GM23248 (cell line): ENCODE data around the gene MRGPRX2.

Experiments used
- EZH2 ChIP-seq: fragments of 200-600 bp; sonication (generic); IDR thresholded peaks from 2 replicates; pipeline ENCODE4 v1.6.1; 2018; ENCODE audit warnings: antibody characterized with exemption, mild to moderate bottlenecking; ENCODE audit not compliant: insufficient read depth, poor library complexity, severe bottlenecking
- EZH2phosphoT487 ChIP-seq: fragments of 200-600 bp; sonication (generic); IDR thresholded peaks from 2 replicates; pipeline ENCODE4 v1.6.1; 2018; ENCODE audit warnings: antibody characterized with exemption, moderate library complexity, mild to moderate bottlenecking, low read depth; ENCODE audit not compliant: insufficient read depth

- TF ChIP-seq EZH2phosphoT487, result no peak
- no peak for TF ChIP-seq EZH2
These were observed 19.3 kb upstream of the MRGPRX2 start for GRCh38 chr11:19079643-19080440.
